Neural cell (in vitro differentiated cells): Measurements from ENCODE around the gene GRIP1.

Source experiments
- CTCF ChIP-seq: fragments of 450-650 bp; IDR thresholded peaks from 2 replicates; pipeline ENCODE4 v1.5.1; 2014; ENCODE audit warnings: antibody characterized with exemption, mild to moderate bottlenecking, moderate library complexity; ENCODE audit not compliant: poor library complexity, severe bottlenecking
- EP300 ChIP-seq: fragments of 450-650 bp; conservative IDR thresholded peaks from 2 replicates; pipeline ENCODE4 v1.6.1; 2014; ENCODE audit warnings: antibody characterized with exemption, mild to moderate bottlenecking, moderate library complexity; ENCODE audit not compliant: poor library complexity, severe bottlenecking
- EZH2 ChIP-seq: fragments of 200-600, 300-800 bp; shearing (Covaris generic), sonication (generic); IDR thresholded peaks from 2 replicates; pipeline ENCODE4 v1.6.1; 2014; ENCODE audit warnings: antibody characterized with exemption, low read length, borderline replicate concordance, mild to moderate bottlenecking; ENCODE audit not compliant: insufficient read depth, poor library complexity, severe bottlenecking
- MXI1 ChIP-seq: fragments of 450-650 bp; conservative IDR thresholded peaks from 2 replicates; pipeline ENCODE4 v1.6.1; 2014; ENCODE audit warnings: antibody characterized with exemption, mild to moderate bottlenecking; ENCODE audit not compliant: poor library complexity, severe bottlenecking
- POLR2AphosphoS5 ChIP-seq: IDR thresholded peaks from 2 replicates; pipeline ENCODE4 v1.6.1; 2012
- RAD21 ChIP-seq: fragments of 450-650 bp; conservative IDR thresholded peaks from 2 replicates; pipeline ENCODE4 v1.6.1; 2014; ENCODE audit warnings: antibody characterized with exemption, mild to moderate bottlenecking, moderate library complexity
- SMC3 ChIP-seq: fragments of 450-650 bp; conservative IDR thresholded peaks from 2 replicates; pipeline ENCODE4 v1.6.1; 2014; ENCODE audit warnings: antibody characterized with exemption, mild to moderate bottlenecking, moderate library complexity; ENCODE audit not compliant: poor library complexity
- TAF1 ChIP-seq: IDR thresholded peaks from 2 replicates; pipeline ENCODE4 v1.6.1; 2012; ENCODE audit warnings: low read depth

GRCh38 chr12:66674495-66675122, 4.3 kb downstream of the GRIP1 start:
- TF ChIP-seq CTCF (no peak), EP300 (no peak), RAD21 (no peak), POLR2AphosphoS5 (no peak), MXI1 (no peak), TAF1 (no peak), SMC3 (no peak), EZH2 (no peak)
